ENCODE measurements around the gene SBF2.

- TF ChIP-seq, protein P1, sequence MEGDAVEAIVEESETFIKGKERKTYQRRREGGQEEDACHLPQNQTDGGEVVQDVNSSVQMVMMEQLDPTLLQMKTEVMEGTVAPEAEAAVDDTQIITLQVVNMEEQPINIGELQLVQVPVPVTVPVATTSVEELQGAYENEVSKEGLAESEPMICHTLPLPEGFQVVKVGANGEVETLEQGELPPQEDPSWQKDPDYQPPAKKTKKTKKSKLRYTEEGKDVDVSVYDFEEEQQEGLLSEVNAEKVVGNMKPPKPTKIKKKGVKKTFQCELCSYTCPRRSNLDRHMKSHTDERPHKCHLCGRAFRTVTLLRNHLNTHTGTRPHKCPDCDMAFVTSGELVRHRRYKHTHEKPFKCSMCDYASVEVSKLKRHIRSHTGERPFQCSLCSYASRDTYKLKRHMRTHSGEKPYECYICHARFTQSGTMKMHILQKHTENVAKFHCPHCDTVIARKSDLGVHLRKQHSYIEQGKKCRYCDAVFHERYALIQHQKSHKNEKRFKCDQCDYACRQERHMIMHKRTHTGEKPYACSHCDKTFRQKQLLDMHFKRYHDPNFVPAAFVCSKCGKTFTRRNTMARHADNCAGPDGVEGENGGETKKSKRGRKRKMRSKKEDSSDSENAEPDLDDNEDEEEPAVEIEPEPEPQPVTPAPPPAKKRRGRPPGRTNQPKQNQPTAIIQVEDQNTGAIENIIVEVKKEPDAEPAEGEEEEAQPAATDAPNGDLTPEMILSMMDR (IDR thresholded peaks at IDR 0.05; ENCODE audit: low read depth, low read length, poor library complexity, severe bottlenecking): no peak
- no peak for TF ChIP-seq EZH2phosphoT487 (IDR thresholded peaks at IDR 0.05; ENCODE audit: borderline replicate concordance, low read length)
These were observed 516.5 kb downstream of the SBF2 start for GRCh38 chr11:9777525-9777924.
